Activated CD8-positive, alpha-beta memory T cell treated with anti-CD3 and anti-CD28 coated beads, Interleukin-2, amount 50 U/mL, for 24 hours (primary cell): Measurements from ENCODE around the gene ZNF354B.
"Not testable (repeated sequence)": the region's sequence is repeated elsewhere in the genome, so short reads cannot be mapped to it uniquely, and the experiment has no call there.

Experiments
- DNase-seq: peaks from one replicate; pipeline ENCODE4 v3.0.0-alpha.2; 2020; ENCODE audit errors: extremely low read depth

Gene ZNF354B

DNA sequence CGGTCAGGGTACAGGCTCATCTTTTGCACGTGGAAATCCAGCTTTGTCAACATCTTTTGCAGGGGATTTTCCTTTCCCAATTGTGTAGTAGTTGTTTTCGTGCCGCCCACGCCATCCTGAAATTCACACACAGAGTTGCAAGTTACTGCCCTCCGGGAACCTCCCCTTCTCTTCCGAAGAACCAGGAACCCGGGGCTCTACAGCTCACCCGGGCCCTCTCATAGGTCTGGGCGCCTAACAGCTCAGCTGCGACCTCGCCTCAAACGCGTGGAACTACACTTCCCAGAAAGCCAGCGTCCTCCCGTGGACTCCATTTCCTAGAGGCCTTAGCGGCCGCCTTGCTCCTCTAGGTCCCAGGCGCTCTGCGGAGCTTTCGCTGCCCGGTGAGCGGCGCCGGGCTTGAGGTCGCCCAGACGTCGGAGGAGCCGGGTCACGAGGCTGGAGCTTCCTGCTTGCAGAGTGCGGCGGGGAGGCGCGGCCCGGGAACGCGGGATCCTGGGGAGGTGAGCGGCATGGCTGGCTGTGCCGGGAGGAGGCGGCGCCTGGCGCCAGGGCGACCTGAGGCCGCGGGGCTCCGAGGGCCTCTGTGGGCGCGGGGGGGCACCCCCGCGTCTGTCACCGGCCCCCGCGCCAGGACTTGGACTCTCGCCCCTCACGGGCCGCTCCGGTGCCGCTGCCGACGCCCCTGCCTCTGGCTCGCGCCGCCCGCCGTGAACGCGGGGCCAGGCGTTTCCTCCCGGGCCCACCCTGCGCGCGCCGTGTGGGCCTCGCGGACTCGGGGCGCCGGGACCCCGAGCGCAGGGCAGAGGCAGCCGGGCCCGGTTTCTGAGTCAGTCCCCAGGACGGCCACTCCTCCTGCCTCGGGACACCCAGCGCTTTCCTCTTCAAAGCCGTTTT lies at the start of gene ZNF354B:
TSS of gene ZNF354B (plus strand) at position 329 of the 897 bp plus-strand sequence. CDS start 1,095 bp downstream, outside the sequence.
- peak; percentile 56 for DNase-seq

DNA sequence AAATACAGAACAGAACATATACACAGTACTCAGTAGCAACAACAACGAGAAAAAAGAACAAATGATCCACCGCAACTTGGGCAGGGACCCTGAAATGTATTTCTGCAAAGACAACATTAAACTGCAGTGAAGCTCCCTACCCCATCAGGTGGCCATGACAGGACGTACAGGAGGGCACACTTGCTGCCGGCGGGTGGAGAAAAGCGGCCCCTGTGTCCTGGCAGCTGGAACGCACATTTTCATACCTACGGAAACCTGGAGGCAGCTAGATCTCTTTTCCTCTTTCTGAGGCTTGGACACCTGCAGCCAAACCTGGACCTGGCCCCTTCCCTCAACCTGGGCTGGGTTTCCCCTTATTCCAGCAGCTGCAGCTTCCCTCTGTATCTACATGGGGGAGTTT lies 42.2 kb upstream of the ZNF354B start:
- no peak for DNase-seq

DNA sequence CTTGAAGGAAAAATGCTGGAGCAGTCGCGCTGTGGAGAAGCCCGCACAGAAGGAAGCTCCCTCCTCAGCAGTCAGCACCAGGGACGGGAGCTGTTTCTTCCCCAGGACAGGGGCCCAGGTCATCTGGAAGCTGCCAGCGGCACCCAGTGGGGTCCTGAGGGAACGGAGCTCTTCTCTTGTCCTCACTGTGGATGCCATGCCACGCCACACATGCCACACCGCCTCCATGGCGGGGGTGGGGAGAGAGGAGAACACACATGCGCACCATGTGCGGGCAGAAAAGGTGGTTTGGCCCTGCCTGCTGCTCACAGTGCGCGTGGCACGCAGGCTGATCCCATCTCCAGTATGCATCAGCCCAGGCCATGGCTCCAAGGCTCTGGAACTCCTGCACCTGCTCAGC lies 41.7 kb upstream of the ZNF354B start:
- no peak for DNase-seq

DNA sequence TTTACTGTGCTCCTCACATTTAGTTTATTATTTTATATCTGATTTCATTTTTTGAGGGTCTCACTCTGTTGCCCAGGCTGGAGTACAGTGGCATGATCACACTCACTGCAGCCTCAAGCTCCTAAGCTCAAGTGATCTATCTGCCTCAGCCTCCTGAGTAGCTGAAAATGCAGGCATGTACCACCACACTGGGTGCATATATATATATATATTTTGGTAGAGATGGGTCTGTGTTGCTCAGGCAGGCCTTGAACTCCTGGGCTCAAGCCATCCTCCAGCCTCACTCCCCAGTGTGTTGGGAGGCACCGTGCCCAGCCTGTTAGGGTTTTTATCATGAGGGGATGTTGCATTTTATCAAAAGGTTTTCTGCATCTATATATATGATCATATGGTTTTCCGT lies 39.8 kb upstream of the ZNF354B start:
- no peak for DNase-seq

DNA sequence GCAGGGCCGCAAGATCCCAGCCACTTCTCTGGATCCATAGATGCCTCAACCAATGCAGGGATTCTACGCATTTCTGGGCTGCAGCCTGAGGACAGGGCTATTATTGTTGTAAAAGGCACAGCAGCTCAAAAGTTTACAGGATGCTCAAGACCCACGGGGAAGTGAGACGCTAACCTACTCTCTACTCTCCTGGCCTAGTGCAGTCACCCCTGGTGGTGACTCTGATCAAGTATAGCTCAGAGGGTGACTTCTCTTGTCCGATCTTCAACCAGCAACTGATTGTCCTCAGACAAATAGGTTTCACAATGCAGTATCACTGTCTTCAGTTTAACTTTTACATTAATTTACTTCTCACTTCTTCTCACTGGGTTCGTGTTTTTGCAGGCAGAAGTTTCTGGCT lies 34.3 kb upstream of the ZNF354B start:
- no peak for DNase-seq

DNA sequence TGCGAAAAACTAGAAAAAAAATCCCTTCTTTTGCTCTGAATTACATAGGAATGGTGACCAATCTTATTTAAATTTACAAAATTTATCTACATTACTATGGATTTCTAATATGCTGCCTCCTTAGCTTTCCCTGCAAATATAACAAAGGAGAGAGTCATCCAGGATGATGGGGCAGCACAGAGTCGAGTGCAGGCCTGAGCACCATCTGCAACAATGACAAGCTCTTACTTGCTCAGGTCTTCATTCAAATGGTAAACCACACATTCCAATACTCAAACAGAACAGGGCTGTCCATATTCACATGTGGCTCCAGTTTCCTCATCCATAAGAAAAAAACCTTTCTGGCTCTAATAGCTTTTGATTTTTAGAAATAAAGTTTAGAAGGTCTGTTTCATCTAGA lies 33.5 kb upstream of the ZNF354B start:
- DNase-seq = no peak

DNA sequence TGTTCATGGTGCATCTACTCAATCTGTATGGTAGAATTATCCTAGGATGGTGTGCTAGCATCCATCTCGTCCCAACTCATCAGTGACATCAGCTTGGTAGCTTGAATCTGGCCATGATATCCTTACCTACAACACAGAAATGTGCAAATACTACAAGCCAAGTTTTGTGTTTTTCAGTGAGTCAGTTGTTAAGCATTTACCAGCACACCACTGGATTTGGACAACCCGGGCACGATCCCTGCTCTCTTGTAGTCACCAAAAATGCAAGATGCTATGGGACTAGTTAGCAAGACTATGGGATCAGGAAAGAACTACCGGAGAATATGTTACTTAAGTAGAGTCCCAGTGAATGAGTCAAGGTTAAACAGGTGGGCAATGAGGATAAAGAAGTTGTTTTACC lies 32.1 kb upstream of the ZNF354B start:
- no peak for DNase-seq

DNA sequence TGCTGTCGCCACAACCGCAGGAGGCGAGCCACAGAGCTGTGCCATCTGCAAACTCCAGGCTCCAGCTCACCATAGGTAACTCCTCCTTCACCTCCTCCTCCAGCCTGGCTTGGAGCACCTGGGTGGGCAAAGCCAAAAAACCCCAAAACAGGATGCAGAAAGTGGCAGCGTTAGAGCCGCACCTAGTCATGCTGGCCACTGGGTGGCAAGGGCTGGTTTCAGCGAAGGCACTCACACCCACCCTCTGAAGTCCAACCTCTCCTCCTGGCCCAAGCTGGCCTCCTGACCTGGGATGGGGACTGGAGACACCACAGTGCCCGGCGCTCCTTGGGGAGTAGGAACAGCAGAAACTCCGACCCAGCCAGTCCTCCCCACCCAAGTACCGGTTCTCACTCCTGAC lies 28.7 kb upstream of the ZNF354B start:
- DNase-seq = no peak

DNA sequence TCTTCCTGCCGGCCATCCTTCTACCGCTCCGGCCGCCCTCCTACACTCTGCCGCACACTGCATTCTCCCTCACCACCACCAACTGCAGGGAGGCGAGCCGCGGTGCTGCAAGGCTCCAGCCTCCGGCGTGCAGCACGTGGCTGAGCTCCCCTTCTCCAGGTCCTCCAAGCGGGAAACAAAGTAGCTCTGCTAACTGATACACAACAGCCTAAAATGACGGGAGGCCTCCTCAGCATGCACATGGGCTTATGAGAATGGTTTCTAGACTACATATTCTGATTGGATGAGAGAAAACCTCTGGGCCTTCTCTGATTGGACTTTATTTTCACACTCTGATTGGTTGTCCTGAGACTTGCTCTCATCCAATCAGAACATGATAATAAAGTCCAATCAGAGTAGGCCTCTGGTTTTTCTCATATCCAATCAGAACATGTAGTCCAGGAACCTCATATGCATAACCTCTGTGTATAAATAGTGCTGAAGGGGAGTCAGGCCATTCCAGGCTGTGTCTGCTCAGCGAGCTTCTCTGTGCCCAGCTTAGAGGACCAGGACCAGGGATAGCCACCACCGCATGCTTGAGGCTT lies 27.0 kb upstream of the ZNF354B start:
- DNase-seq = no peak

DNA sequence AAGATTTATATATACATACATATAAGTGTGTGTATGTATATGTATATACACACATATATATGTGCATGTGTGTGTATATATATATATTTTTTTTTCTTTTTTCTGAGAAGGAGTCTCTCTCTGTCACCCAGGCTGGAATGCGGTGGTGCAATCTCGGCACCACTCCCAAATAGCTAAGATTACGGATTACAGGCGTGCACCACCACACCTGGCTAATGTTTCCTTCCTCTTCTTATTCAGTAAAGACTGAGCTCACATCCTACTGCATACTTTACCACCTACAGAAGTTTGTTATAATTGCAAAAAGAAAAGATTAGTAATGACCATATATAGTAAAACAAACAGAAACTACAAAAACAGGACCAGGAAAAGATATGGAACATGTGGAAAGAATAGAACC lies 23.1 kb upstream of the ZNF354B start:
- DNase-seq = no peak

DNA sequence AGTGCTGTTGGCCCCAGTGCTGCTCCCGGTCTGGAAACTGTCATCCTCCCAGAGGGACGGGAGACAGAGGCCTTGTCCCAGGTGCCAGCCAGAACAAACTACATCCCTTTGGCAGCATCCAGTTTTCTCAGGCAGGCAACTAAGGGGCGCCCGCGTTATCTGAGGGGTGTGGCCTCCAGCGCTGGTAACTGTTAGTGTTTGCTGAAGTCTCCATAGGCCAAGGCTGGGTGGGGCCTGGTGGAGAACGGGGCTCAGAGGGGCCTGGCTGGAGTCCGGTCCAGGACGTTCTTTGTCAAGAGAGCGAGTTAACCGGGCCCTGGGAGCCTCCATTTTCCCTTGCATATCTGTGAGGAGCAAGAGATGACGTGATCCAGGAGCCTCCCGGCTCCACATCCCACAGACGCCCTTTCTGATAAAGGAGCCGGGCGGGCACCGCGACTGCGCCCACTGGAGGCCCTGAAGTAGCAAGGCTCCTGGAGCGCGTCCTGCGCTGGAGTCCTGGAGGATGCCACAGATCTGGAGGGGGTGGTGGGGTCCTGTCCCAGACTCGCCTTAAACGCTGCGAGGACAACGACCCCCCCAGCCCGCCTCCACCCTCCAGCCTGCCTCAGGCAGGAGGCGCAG lies 20.9 kb upstream of the ZNF354B start:
- DNase-seq = not testable (repeated sequence)

DNA sequence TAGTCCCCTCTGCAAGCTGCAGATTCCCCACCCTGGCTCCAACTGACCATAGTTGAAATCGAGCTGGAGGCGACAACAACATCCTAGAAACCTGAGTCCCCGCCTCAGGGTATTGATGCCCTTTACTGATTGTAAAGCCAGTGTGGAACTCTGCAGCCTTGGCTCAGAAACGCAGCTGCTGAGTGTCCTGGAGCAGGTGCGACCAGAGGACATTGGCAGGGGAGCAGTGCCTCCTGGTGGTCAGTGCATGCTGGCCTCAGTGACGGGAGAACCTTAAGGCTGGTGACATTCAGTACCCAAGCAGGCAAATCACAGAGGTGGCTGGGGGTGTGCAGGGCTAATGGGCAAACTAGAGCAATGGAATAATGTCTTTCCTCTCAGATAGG lies 20.4 kb upstream of the ZNF354B start:
- no peak for DNase-seq

DNA sequence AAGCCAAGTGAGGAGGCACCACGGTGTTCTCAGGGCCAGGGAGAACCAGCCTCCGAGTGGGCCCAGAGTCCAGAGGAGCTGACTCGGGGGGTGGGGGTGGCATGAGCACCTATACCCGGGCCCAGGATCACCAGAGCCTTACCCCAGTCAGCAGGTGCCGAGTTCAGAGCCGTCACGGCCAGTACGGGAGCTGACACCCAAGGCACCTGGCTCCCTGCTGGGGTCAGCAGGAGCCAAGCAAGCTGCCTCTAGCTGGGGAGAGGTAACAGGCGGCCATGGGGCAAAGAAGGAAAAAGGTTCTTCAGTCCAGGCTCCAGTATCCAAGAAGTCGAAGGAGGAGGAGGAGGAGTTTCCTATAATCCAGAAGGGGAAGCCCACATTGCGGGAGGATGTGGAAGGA lies 19.4 kb upstream of the ZNF354B start:
- DNase-seq = not testable (repeated sequence)

DNA sequence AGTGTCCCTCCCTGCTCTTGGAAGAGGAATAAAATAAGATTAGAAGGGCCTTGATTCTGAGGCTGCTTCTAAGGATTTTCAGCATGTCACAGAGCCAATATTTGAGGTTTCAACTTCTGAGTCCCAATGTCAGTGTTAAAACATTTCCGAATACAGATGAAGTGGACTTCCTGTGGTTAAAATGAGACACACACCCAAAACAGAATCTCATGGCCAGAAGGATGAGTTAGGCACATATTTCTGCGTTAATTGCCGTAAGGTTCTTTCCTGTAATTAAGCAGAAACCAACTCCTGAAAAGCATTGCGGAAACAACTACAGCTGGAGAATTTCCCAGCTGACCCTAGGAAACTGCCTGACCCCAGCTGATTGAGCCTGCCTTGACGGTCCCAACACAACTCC lies 10.4 kb upstream of the ZNF354B start:
- no peak for DNase-seq

DNA sequence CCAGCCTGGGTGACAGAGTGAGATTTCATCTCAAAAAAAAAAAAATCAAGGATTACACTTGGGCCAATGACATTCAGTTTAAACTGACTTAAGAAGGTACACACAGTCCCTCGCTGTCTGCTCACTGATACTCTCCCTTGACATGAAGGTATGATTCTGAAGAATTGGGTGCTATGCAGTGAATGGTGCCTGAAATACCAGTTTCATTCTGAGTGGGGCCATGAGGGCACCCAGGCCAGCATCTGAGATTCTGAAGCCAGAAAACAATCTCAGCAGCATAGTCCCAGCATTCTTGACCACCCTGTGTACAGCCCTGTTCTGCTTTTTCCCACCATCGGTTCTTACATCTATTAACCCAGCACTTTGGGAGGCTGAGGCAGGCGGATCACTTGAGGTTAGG lies 7.8 kb upstream of the ZNF354B start:
- DNase-seq = no peak

DNA sequence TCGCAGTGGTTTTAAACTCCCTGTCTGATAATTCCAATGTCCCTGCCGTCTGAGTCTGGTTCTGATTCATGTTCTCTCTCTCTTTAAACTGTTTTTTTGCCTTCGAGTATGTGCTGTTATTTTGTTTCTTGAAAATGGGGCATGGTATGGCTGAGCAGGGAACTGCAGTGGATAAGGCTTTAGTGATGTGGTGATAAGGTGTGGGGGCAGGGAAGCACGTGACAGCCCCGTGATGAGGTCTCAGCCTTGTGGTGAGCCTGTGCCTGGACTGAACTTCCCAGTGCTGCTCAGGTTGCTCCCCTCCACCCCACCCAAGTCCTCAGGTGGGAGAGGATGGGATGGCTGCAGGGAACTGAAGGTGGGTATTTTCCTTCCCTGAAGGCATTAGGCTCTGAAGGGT lies 5.5 kb upstream of the ZNF354B start:
- no peak for DNase-seq

DNA sequence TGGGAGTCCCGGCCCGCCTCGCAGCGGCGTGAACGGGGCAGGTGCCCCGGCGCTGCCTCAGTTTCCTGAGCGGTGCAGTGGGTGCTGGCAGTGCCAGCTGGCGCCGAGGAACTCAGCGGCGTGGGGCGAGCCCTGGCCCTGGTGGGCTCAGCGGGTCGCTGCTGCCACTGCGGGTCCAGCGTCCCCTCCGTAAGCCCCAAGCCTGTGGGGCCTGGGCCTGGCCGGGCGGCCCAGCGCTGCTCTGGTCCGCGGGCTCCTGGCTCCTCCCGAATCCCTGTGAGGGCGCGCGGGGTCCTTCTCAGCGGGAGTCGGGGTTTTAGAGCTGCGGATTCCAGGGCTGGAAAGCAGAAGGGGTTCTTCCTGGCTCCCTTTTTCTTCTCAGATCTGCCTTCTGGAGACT lies 862 bp downstream of the ZNF354B start:
- DNase-seq = not testable (repeated sequence)

DNA sequence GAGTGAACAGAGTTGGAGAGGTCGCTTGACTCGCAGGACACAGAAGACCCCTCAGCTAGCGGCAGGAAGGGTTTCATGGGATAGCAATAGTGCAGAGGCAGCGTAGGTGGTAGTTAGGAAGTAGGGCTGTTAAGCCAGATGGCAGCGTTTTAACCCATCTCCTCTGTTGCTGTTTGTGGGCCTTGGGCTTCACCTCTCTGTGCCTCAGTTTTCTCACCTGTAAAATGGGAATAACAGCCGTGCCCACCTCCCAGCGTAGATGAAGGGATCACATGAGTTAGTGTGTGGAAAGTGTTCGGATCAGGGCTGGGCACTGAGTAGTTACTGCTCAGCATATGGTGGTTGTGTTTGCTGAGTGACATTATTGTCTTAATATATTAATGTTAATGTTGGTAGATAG lies 1.9 kb downstream of the ZNF354B start:
- no peak for DNase-seq

DNA sequence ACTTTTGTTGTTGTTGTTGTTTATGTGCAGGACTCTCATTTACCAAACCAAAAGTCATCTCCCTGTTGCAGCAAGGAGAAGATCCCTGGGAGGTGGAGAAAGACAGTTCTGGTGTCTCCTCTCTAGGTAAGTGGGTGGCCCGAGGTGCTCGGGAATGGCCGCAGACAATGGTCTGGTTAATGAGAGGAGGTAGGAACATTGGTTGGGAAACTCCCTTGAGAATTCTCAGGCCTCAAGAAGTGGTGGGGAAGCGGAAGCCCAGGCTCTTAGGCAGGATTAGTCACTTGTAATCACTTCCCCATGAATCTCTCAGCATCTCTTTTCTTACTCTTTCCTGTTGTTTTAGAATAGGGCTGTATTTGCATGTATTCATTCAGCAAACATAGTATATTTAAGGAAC lies 7.2 kb downstream of the ZNF354B start:
- DNase-seq = no peak

DNA sequence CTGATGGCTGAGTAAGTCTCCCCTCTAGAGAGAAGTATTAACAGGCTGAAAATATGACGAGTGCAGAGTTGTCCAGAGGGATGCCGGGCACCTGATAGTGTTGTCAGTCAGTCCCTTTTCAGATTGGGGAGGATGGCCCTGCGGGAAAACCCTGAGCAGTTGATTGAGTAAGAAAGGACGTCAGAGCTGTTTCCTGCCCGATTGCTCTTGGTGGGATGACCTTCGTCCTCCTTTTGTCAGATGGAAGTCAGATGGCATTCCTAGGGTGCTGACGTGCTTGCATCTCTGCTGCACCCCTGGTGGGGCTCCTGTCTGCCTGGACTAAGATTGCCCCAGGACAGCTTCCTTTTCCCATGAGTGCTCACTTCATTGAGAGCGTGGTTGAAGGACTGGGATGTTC lies 9.8 kb downstream of the ZNF354B start:
- DNase-seq = no peak

DNA sequence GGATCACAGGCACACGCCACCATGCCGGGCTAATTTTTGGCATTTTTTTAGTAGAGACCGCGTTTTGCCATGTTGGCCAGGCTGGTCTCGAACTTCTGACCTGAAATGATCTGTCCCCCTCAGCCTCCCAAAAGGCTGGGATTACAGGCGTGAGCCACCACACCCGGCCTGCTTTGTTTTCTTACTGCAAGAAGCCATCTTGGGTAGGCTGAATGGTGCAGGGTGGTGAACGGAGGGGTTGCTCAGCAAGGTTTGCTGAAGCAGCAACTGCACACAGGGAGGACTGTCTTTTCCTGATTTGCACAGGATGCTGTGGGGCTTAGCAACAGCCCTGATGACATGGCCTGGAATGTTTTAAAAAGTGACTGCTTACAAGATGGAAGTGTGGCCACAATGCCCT lies 10.7 kb downstream of the ZNF354B start:
- no peak for DNase-seq

DNA sequence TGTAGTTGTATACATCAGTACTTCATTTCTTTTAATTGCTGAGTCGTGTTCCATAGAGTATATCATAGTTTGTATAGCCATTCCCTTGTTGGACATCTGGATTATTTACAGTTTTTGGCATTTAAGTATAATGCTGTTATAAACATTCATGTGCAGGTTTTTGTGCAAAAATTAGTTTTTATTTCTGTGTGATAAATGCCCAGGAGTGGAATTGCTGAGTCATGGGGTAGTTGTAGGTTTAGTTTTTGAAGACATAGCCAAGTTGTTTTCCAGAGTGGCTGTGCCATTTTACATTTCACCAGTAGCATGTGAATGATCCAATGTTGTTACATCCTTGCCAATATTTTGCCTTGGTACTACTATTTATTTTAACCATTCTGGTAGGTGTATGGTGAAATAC lies 12.5 kb downstream of the ZNF354B start:
- DNase-seq = no peak

DNA sequence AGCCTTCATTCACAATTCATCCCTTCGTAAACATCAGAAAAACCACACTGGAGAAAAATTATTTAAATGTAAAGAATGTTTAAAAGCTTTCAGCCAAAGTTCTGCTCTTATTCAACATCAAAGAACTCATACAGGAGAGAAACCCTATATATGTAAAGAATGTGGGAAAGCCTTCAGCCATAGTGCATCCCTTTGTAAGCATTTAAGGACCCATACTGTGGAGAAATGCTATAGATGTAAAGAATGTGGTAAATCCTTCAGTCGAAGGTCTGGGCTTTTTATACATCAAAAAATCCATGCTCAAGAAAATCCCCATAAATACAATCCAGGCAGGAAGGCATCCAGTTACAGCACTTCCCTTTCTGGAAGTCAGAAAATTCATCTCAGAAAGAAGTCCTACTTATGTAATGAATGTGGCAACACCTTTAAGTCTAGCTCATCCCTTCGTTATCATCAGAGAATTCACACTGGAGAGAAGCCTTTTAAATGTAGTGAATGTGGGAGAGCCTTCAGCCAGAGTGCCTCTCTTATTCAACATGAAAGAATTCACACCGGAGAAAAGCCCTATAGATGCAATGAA lies 23.5 kb downstream of the ZNF354B start:
- not testable (repeated sequence) for DNase-seq
